OCI-LY1 (cell line): ENCODE measurements around the gene CEP57.

Experiments used
- CTCF ChIP-seq: fragments of 200-600 bp; sonication (generic), shearing (Covaris generic); IDR thresholded peaks from 2 replicates; pipeline ENCODE4 v1.5.1; 2017; ENCODE audit warnings: mild to moderate bottlenecking, antibody characterized with exemption, low read length, moderate library complexity, mixed read lengths
- EZH2 ChIP-seq: fragments of 200-600 bp; sonication (generic), shearing (Covaris generic); IDR thresholded peaks from 2 replicates; pipeline ENCODE4 v1.8.0; 2017; ENCODE audit warnings: borderline replicate concordance, mixed run types, mild to moderate bottlenecking, antibody characterized with exemption, low read length, moderate library complexity, mixed read lengths

GRCh38 chr11:95833378-95833777, 43.1 kb downstream of the CEP57 start:
- no peak for TF ChIP-seq CTCF
- no peak for TF ChIP-seq EZH2
